GM10847 (cell line): ENCODE data around the gene OBSCN.

Experiments
- POLR2A ChIP-seq: IDR thresholded peaks from 2 replicates; pipeline ENCODE4 v1.6.1; 2011; ENCODE audit not compliant: insufficient read length; ENCODE audit errors: extremely low read depth

Gene OBSCN, protein sequence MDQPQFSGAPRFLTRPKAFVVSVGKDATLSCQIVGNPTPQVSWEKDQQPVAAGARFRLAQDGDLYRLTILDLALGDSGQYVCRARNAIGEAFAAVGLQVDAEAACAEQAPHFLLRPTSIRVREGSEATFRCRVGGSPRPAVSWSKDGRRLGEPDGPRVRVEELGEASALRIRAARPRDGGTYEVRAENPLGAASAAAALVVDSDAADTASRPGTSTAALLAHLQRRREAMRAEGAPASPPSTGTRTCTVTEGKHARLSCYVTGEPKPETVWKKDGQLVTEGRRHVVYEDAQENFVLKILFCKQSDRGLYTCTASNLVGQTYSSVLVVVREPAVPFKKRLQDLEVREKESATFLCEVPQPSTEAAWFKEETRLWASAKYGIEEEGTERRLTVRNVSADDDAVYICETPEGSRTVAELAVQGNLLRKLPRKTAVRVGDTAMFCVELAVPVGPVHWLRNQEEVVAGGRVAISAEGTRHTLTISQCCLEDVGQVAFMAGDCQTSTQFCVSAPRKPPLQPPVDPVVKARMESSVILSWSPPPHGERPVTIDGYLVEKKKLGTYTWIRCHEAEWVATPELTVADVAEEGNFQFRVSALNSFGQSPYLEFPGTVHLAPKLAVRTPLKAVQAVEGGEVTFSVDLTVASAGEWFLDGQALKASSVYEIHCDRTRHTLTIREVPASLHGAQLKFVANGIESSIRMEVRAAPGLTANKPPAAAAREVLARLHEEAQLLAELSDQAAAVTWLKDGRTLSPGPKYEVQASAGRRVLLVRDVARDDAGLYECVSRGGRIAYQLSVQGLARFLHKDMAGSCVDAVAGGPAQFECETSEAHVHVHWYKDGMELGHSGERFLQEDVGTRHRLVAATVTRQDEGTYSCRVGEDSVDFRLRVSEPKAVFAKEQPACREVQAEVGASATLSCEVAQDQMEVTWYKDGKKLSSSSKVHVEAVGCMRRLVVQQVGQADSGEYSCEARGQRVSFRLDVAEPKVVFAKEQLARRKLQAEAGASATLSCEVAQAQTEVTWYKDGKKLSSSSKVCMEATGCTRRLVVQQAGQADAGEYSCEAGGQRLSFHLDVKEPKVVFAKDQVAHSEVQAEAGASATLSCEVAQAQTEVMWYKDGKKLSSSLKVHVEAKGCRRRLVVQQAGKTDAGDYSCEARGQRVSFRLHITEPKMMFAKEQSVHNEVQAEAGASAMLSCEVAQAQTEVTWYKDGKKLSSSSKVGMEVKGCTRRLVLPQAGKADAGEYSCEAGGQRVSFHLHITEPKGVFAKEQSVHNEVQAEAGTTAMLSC (N-terminal part only)

DNA sequence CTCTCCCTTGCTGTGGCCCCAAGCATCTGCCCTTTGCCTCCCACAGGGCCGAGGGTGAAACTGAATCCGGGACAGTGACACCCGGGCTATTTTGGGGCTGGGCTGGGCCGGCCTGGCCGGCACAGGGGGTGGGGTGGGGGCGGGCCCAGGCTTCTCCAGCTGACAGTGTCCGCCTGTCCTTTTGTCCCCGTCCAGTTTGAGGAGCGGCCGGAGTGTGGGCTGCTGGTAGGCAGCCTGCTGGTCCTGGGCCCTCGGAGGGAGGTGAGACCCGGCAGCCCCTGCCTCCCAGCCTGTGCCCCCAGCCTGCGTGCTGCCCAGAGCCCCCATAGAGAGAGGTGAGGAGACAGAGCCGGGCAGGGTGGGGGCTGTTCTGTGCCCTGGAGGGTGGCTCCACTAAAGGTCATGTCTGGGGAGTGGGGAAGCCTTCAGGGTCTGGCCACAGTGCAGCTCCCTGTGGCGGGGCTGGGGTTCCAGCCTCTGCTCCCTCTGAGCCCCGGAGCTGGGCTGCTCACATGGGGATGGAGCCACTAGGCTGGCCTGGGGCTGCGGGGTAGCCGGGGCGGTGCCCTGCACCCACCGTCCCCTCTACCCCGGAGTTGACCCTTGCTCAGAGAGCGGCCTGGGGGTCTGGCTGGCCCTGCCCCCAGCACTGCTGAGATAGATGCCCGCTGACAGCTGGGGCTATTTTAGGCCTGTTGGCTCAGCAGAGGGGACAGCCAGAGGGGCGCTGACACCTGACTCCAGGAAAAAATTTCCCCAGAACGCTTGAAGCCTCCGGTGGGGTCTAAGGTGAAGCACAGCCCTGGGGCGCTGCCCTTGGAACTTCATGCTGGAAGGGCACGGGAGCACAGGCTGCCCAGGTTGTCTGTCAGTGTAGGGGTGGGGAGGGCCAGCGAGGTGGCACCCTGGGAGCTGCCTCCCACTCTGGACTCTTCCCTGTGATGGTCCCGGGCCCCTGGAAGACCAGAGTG, at the start of gene OBSCN:
Gene OBSCN, plus strand, starts transcription at position 194 of the 971 bp plus-strand sequence. CDS start 3,740 bp downstream, outside the sequence.
- no peak for TF ChIP-seq POLR2A

DNA sequence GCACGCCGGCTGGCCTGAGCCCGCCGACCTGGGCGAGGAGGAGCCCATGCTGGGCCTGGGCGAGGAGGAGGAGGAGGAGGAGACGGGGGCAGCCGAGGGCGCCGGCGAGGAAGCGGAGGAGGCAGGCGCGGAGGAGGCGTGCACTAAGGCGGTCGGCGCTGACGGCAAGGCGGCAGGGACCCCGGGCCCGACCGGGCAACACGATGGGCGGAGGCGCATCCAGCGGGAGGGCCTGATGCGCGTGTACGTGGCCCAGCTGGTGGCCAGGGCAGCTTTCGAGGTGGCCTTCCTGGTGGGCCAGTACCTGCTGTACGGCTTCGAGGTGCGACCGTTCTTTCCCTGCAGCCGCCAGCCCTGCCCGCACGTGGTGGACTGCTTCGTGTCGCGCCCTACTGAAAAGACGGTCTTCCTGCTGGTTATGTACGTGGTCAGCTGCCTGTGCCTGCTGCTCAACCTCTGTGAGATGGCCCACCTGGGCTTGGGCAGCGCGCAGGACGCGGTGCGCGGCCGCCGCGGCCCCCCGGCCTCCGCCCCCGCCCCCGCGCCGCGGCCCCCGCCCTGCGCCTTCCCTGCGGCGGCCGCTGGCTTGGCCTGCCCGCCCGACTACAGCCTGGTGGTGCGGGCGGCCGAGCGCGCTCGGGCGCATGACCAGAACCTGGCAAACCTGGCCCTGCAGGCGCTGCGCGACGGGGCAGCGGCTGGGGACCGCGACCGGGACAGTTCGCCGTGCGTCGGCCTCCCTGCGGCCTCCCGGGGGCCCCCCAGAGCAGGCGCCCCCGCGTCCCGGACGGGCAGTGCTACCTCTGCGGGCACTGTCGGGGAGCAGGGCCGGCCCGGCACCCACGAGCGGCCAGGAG, 49.5 kb upstream of the OBSCN start:
- no peak for TF ChIP-seq POLR2A

DNA sequence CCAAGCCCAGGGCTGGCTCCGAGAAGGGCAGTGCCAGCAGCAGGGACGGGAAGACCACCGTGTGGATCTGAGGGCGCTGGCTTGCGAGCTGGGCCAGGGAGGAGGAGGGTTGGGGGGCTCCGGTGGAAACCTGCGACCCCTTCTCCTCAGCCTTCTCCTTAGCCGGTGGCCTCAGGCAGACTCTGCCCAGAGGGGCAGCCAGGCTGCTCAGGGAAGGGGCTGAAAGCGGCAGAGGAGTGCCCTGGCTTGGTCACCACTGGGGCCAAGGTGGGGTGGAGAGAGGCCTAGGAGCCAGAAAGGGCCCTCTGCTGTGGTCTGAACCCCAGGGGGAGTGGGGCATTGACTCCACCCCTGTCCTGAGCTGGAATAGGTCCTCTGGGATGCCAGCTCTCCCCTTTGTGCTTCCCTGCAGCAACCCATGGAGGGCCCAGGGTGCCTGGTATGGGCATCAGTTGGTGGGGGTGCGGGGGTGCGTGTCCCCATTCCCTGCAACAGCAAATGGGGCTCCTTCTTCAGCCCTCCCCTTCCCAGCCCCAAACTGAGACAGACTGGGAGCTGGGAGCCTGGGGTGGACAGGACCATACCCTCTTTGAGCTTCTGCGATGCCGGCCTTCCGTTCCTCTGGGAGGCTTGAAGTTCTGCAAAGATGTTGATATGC, 48.7 kb upstream of the OBSCN start:
- TF ChIP-seq POLR2A: no peak

DNA sequence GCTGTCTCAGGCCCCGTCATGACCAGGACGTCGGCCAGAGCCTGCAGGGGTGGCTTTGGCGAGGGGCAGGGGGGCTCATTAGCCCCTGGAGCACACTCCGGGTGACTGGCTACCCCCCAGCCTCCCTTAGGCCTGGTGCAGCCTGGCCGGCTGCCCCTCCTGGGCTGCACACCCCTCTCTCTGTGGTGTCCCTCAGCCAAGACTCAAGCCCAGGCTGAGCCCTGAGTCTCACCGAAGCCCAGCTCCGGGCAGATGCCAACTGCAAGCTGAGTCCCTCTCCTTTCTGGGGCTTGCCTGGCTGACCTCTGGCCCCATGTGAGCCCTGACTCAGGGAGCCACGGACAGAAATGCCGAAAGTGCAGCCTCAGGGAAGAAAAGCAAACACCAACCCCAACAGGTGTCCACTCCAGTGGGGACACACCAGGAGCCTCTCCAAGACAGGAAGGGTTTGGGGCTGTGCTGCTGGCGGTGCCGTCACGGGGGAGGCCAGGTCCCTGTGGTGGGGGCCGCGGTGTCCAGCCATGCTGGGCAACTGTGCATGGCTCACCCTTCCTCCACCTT, 47.6 kb upstream of the OBSCN start:
- no peak for TF ChIP-seq POLR2A

DNA sequence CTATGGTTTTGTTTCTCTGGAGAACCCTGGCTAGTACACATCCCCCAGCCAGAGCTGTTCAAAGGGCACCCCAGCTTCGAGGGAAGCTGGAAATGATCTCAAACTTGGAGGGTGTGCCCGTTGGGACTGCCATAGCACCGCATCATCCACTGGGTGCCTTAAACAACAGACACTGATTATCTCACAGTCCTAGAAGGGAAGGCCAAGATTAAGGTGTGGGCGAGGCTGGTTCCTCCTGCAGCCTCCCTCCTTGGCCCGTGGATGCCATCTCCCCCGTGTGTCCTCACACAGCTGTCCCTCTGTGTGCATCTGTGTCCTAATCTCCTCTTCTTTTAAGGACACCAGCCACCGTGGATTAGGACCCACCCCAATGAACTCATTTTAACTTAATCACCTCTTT, 46.5 kb upstream of the OBSCN start:
- no peak for TF ChIP-seq POLR2A

DNA sequence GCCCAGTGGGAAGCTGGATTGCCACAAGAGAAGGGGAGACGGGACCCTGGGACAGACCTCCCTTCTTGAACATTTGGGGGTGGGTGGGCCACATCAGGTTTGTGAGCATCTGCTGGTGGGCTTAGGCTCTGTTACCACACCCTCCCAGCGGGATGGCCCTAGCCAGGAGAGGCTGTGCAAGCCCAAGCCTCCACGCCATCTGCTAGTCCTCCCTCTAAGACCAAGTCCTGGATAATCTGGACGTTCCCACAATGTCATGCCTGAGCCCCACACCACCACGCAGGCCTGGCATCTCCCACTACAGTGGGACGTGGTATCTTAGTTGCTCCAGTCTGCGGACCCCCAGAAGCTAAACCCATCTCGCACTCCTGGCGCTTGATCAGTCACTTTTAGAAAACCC, 46.0 kb upstream of the OBSCN start:
- no peak for TF ChIP-seq POLR2A

DNA sequence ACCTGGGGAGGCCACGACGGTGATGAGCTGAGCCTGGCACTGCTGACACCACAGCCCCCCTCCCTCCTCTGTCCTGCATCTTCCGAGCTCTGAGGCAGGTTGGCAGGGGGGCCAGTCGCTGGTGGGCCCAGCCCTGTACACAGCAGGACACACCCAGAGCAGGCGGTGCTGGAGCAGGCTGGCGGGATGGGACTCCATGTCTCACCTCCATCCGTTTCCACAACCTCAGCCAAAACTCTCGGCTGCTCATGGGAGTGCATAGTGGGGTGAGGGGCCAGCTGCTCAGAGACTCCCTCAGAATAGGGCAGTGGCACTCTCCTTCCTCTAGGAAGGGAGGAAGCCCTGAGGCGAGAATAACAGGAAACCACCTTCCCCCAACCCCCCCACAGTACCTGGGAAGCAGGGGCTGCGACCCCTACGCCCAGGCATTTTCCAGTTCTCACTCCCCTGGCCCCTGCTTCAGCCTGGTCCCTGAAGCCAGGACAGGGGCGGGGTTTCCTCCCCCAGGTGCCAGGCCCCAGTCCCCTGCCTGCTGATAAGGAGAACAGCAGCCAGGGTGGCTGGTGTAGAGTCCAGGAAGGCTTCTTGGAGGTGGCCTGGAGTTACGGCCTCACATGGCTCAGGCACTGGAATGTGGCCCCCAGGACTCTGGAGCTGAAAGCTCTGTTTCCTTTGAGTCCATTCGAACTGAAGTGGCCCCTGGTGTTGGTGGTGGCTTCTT, 45.4 kb upstream of the OBSCN start:
- no peak for TF ChIP-seq POLR2A

DNA sequence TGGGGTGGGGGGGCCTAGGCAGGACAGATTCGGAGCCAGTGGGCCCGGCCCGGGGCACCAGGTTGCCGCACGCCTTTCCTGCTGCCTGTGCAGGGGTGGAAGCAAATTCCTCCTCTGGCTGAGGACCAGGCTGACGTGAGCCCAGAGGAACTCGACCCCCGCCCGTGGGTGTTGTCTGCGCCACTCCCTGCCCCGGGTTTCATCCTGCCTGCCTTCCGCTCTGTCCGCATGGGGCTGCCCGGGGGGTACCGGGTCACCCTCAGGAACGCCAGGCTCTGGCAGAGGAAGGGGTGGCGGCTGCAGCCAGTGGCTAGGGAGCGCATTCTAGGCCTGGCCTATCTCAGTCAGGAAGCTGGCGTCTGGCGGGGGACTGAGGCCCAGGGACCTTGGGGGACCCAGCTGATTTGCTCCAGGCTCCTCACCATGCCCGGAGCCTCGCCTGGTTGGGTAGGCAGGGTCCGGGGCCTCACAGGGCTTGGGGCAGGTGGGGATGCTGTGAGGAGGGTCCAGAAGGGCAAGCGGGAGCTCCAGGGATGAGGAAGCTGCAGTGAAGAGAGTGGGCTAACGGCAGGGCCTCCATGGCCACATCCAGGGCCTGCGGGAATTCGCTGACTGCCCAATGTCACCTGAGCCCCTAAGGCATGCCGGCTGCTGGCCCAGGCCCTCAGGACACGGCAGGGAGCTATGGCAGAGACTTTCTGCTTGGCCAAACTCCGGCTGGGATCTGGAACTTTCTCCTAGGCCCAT, 44.7 kb upstream of the OBSCN start:
- TF ChIP-seq POLR2A: no peak

DNA sequence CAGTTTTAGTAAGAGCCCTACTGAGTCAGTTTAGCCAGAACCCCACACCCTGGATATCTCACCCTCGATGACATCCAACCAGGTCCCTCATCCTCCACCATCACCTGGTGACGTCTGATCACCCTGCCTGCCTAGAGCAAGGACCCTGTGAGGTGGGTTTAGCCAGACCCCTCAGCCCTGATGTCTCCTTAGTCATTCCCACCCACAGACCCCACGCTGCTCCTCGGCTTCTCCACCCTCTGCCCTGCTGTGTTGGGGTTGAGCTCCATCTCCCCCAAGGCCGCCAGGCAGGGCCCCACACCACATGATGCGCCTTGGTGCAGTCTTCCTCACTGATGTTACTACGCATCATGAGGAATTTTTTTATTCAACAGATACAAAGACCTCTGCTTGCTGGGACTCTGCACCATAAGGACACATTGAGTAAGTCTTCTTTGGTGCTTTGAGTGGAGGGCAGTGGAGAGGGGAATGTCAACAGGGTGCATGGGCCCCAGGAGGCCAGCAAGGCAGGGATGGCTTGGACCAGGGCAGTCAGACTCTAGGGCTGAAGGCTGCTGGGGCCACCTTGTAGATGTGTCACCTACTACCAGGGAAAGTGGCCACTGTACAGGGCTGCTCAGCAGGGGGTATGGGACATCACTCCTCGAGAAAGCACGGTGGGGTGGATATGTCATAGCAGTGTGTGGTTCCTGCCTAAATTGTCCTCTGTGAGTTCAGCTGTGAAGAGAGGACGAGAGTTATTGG, 43.9 kb upstream of the OBSCN start:
- no peak for TF ChIP-seq POLR2A

DNA sequence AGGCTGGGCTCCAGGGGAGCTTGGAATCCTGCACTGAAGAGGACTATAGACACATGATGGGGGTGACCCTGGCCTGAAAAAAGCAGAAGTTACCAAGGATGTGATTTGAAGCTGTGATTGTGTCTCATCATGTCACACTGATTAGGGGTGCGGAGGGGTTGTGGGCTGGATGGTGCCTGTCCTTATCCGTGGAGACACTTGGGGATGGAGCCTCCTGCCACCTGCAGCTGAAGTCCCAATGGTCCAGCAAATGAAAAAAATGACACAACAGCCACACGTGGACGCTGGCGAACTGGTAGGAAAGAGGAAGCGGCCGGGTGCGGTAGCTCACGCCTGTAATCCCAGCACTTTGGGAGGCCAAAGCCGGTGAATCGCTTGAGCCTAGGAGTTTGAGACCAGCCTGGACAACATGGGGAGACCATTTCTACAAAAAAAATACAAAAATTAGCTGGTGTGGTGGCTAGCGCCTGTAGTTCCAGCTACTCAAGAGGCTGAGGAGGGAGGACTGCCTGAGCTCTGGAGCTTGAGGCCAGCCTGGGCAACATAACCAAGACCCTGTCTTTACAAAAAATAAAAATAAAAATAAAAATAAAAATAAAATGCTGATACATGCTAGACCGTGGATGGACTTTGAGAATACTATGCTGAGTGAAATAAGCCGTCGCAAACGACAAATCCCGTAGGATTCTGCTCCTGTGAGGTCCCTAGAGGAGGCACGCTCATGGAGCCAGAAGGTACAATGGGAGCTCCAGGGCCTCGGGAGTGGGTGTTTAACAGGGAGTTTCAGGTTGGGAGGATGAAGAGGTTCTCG, 43.1 kb upstream of the OBSCN start:
- TF ChIP-seq POLR2A: no peak
